Activated CD4-positive, alpha-beta T cell treated with anti-CD3 and anti-CD28 coated beads for 24 hours (primary cell): ENCODE results near the gene HADH.
"Not testable (repeated sequence)": the region's sequence is repeated elsewhere in the genome, so short reads cannot be mapped to it uniquely, and the experiment has no call there.

Experiments used
- DNase-seq, 2 donors: peaks; one replicate each; pipeline ENCODE4 v3.0.0-alpha.2; 2020; ENCODE audit warnings: low read depth in 2 of 2

HADH gene

DNA sequence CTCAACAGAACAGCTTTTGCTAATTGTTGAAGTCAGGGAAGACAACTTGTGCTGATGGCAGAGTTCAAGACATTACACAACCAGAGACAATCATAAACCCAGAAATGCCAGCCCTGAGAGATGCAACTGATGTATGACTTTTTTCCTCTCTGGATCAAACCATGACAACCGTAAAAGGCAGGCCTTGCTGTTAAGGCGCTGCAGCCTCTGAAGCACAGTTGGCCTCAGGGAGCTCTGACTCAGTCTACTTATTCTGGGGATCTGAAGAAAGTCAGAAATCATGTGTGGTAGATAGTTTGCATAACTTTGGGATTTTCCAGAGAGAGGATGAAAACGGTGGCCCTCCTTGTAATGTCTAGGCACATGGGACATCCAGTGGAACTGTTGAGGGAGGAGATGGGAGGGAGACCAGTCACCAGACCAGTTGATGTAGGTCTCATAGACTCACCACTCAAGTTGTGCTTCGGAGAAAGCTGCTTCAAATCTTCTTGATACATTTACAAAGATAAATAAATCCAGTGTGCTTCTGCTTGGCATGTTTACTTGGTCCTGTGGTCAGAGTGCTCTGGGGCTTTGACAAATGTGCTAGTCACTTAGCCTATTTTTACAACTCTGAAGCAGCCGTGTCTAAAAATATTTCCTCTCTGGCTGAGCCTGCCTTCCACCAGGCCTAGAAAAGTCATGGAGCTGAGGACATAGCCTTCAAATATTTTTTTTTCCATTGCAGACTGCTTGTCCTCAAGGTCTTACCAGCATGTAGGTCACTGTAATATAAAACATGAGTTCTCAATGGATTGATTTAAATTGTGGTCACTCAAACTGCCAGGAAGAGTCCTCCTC, 7.5 kb downstream of the HADH start:
- no peak for DNase-seq

DNA sequence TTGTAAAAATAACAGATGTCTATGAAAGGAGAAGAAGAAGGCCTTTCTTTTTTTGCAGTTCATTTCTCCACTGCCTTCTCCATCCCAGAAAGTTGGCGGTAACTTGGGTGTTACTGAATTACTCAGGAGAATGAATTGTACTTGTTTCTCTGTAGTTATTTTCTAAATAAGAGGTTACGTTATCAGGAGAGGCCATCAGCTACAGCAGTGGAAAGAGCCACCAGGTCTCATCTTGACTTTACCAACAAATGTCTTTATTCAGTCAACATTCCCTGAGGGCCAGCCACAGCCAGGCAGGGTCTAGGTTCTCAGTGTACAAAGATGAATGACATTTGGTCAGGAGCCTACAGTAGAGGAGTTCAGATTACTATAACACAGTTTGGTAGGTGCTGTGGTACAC, 8.1 kb downstream of the HADH start:
- no peak for DNase-seq

DNA sequence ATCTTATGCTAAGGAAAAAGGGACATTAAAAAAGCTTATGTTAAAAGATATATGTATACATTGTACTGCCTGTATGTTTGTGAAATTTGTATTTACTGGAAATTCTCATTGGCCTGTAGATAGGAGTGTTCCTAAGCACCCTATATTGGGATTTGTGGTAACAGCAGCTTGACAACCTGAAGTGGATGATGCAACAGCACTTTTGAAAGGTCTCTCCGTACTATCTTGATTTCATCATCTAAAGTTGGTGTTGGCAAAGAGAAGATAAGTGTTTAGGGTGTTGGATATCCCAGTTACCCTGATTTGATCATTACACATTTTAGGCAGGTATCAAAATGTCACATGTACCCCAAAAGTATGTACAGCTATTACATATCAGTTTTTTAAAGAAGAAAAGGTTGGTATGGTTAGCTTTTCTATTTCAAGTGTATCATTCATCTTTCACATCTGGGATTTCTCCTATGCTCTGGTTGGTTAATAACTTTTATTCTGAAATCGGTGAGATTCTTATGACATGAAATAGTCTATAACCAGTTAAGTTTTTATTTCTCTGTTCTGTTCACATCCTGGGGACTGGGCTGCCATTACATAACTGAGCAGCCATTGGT, 10.3 kb downstream of the HADH start:
- DNase-seq = no peak

DNA sequence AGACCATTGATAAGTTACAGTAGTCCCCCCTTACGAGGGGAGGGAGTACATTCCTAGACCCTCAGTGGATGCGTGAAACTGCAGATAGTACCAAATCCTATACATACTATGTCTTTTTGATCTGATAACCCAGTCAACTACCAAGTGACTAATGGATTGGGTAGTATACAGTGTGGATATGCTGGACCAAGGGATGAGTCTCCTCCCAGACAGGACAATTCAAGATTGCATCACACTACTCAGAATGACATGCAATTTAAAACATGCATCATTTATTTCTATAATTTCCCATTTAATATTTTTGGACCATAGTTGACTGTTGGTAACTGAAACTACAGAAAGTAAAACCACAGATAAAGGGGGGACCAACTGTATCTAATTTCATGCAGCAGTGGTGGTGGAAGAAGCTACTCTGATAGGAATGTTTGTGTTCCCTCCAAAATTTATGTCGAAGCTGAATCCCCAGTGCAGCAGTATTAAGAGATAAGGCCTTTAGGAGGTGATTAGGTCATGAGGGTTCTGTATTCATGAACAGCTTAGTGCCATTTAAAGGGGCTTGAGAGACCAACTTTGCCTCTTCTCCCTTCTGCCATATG, 11.9 kb downstream of the HADH start:
- DNase-seq = no peak

DNA sequence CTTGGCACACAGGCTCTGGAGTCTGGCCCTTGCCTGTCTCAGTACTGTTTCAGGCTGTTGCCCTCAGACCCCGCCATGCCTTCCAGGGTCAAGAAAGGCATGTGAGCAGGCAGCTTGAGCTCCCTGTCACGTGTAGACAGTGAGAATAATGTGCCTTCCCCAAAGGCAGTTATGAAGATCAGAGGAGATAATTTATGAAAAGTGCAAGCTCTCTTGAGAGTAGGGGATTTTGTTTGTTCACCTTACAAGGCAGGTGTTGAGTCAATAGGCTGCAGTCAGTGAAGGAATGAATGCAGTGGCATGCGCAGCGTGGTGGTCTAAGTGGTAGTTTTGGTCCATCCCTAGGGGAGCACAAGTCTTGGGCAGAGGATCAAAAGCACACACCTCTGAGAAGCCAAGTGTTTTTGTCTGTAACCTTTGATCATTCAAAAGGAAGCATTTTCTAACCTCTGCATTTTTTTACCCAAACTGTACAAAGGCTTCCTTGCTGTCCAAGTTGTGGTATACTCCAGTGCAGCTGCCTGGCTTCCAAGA, 14.4 kb downstream of the HADH start:
- DNase-seq = no peak

DNA sequence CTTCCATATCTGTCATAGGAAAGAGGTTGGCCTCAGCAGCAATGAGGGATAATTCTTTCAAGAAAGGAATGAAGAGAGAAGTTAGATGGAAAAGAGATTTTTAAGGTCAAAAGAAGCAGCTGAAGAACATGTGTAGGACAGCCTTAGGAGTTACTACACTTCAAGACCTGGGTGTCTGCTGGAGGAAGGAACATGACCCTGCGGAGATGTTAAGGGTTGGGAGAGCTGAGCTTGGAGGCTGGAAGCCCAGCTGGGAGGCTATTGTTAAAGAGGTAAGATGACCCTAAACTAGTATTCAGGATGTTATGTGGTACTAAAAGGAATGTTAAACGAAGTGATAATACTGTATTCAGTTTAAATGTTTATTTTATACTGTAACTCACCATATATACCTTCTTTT, 15.0 kb downstream of the HADH start:
- DNase-seq = no peak

DNA sequence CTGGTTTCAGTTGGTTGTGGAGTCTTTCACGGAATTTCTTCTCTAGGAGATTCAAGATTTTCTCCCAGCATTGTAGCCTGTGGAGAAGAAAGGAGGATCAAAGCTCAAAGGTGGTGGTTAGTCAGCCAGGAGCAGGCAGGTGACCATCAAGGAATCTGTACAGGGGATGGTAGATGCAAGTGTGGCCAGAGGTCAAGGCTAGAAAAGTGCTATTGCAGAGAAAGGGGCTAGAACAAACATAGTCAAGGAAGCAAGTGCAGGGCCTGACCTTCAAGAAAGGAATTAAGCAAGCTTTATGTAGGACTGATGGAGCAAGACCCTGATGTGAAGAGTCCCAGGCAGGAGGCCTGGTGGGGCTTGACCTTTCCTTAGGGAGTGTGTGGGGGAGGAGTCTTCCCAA, 16.1 kb downstream of the HADH start:
- DNase-seq = no peak

DNA sequence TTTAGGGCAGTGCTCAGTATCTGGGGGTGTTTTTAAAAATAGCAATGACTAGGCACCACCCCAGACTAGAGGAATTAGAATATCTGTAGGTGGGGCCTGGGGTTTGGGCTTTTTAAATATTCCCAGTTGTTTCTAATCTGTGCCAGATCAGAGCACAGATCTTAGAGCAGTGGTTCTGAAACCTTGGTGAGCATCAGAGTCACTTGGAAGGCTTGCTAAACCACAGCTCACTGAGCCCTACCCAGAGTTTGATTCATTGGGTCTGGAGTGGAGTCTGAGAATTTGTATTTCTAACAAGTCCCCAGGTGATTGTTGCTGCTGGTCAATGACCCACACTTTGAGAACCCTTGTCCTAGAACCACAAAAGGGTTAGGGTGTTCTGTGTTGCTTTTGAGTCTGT, 16.7 kb downstream of the HADH start:
- DNase-seq = no peak

DNA sequence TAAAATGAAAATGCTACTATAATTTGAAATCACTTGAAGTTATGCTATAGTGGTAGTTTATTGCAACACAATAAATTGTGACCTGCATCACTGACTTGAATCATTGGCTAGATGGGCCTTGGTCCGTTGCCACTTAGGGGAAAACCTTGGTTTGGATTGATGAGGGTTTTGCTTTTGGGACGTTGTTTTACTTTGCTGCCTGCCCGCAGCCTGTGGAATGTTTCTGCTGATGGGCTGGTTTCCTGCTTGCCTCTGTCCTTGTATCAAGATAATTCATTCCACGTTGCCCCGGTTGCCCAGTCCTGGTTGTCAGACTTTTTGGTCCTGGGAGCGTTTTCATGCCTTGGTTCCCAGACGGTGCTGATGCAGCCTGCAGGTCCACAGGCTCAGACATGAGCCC, 18.3 kb downstream of the HADH start:
- DNase-seq = no peak

DNA sequence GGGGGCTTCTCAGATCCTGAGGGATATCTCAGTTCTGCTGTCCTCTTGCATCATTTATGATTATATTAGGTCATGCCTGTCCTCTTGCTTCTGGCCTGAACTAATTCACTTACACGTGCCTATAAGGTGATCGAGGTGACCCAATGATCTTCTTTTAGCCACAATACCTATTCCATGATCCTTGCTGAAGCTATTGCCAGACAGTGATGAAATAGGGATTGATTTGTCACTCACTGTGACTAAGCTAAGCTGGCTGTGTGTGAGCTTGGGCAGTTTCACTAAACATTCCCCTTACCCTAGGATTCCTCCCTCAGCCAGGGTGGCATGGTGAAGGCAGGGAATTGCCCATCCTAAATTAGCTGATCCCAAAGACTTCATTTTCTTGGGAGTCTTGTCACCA, 19.0 kb downstream of the HADH start:
- DNase-seq = no peak

DNA sequence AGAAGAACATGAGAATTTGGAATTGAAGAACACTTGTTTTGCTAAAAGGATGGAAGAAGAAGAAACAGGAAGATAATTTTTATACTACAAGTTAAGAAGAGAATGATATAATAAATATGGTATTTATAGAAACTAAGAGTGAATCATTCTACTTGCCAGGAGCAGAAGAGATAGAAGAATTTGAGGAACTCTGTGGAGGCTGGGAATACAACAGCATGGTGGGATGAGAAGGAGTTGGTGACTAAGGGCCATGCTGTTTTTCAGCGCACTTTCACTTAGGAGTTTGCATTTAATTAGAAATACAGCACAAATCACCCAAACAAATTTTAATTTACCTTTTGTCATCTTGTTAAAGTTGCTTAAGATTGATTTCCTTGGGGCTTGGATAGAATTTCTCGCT, 20.5 kb downstream of the HADH start:
- no peak for DNase-seq

DNA sequence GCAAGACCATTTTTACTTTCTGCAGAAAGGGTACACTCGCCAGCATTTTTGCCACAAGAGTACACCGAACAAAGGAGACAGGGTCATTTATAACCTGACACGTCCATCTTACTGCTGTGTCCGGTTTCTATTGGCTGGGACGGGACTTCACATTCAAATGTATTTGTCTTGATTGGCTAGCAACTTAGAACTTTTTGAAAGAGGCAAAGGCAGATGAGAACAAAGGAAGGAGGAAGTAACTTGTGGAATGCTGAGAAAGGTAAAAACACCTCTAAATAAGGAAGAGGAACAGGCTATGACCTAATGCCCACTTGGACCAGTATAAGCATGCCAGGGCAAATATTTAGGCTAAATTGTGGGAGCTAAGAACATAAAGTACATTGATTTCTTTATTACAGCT, 22.7 kb downstream of the HADH start:
- DNase-seq = not testable (repeated sequence)

DNA sequence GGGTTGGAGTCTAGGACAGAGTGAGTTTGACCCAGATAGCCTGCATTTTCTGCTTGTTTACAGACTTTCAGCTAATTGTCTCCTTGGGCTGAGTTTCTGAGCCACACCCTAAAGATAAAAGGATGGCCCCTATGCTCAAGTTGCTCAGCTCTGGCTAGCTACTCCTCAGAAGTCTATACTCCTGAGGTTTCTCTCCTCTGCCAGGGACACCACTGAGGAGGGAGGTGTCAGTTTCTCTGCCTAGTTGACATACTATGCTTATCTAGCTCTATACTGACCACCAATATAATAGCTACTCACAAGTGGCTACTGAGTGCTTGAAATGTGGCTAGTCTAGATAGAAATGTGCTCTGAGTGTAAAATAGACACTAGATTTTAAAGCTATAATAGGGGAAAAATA, 23.6 kb downstream of the HADH start:
- no peak for DNase-seq

DNA sequence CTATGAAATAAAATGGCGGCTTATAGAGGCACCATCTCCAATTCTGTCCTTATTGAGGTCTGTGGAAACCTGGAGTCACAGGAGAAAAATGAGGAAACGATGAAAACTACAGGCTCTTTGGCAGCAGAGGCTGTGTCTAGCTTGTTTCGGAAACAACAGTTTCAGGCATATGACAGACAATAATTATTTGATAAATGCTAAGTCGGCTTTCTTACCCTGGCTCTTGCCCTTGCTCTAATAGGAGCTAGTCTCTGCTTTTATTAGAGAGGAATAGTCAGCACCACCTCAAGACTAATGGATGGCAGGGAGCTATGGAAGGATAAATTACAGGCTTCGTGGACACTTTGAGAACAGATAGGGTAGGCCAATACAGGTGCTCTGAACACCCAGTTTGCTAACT, 24.3 kb downstream of the HADH start:
- no peak for DNase-seq

DNA sequence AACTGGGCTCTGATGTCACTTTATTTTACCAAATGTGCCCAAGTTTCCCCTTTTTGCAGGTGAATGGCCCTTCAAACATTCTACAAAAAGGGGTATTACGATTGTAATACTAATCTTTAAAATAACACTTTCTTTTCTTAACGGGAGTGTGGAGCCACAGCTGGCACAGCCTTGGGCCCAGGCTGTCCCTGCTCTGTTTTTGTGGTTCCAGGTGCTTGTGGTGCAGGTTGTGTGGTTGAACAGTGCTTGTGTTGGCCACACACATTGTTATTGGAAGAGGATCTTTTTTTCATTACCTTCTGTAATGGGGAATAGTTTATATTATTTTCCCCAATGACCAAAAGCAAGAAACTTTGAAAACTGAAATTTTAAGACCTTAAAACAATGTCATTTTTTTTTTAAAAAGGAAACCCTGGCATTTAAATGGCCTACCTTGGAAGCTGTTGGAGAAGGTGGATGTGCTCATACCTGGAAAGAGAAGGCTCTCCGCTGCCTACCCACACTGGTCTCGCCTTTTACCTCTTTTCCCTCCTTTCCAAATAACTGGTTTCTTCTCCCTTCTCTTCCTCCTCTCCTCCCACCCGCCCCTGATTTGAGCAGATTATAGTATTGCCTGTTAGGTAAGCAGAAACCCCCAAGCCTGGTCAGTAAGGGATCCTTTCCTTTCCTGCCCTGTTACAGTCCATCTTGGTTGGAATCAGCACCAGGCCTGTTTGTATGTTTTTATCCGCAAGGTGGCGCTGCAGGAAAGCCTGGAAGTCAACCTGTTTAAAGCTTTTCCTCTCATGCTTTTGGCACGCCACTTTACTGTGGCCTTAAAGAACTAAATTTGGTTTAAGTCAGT, 28.6 kb downstream of the HADH start:
- peak; percentile 78 to 83 for DNase-seq

DNA sequence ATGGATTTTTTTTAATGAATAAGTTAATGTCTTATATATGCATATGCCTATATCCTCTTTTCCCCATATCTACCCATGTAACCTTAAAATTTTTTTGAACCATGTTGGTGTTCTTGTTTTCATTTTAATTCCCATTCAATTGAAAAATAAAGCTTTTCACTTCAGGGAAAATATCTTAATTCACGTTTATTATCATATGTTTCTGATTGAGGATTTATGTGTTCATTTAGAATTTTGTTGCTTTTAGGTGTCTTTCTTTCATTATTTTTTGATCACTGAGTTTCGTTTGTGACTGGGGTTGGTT, 29.1 kb downstream of the HADH start:
- DNase-seq = no peak

DNA sequence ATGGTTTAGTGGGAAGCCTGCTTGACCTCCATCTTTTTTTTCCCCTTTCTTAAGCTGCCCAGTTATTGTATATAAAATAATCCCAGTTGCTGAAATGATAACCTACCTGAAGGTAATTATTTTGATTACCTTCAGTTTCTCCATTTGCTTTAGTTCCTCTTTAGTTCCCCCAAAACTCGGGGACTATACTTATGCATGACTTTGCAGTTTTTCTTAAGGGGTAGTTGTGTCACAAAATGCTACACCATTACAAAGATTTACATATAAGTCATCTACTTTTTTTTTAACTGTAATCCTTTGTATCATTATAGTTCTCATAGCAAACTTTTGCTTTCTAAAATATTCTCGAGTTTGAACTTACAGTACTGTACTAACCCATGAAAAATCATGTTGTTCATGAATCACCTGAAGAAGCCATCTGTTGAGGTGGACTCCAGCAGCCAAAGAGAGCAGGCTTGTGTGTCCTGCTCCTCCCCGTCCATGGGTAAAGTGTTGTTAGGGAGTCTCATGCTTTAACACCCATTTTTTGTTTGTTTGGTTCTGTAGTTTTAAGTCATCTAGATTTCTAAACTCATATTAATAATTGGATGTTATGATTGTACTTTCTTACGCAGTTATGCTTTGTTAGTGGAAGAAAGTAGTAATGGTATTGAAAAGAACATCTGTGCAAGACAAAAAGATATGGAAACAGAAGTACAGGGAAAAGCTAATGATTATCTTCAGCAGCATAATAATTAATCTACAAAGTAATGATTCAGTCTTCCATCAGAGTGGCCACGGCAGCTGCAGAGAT, 34.6 kb downstream of the HADH start:
- DNase-seq = no peak

DNA sequence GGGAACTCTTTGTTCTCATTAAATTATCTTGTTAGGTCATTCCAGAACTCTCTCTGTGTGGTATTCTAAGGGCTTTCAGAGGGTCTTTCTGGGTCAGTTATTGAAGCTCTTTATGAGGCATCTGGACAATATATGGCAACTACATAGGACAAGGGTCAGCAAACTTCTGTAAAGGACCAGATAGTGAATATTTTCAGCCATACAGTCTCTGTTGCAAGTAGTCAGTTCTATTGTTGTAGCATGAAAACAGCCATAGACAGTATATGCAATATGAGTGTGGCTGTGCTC, 35.1 kb downstream of the HADH start:
- no peak for DNase-seq

DNA sequence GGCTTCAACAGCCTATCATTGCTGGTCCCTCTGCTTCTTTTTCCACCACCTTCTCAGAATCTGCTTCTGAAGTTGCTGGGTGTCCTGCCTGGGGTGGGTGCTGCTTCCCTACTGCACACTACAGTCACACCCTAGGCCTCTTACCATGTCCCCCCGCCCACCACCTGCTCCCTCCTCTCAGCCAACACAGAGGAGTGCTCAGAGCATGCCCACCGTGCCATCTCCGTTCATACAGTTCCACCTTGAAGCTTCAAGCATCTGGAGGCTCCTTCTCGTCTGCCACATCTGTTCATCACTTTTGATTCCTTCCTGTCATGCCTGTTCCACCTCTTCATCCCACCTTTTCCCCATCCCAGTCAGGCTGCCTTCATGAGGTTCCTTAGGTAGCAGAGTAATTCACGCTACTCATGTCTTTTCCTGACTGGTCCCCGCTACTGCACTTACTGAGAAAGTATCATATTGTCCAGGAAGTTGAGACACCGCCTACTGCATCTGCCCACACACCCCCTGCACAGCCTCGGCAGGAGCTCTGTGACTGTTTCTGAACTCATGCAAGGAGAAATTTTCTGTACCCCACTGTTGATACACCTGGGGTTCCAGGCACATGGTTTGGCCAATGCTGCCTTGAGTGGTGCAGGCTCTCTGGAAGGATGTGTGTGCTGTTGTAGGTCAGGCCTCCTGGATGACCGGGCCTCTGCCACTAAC, 39.5 kb downstream of the HADH start:
- DNase-seq = no peak

DNA sequence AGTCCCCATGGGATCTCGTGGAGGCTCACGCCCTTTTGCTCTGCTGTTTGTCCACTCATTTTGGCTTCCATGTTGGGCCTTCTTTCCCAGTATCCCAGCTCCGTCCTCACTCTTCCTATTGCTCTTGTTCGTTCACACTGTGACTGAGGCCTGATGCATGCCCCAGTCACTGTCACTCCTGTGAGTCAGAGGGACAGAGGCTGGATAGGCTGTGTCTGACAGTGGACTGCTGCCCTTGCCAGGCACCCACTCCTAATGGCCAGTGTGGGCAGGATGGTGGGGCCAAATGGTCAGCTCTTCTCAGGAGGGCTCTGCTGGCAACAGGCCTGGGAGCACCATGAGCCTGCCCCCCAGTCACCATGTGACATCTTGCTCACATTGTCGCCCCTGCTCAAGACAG, 40.0 kb downstream of the HADH start:
- DNase-seq = no peak

DNA sequence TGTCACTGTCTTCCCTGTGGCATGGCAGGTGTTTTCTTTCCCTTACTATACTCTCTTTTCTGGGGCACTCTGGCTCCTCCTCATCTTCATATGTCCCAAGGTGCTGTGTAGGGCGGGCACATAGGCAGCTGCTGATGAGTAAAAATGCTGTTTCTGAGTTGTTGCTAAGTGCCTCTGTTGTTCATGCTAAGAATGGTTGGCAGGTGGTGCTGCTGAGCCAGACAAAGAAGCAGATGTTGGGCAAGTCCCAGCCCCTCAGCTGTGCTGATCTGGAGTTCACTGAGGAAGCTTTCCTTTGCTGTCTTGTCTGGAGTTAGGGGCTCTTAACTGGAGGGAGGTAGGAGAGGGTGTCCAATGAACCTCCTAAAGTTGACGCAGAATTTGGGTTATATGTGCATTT, 40.6 kb downstream of the HADH start:
- peak; percentile 57 for DNase-seq
